Left ventricle myocardium inferior (tissue), 1 donor: ENCODE measurements around the gene HS3ST1. TPM values are rescaled to one million over a fixed set of nuclear protein-coding genes. Genes with fewer than 3 reads are reported as not detected.

ENCODE experiments used
- DNase-seq: peaks from one replicate; pipeline ENCODE4 v3.0.0-alpha.2; 2020
- H3K27ac ChIP-seq: fragments of 200-600 bp; replicated peaks from 2 replicates; pipeline ENCODE4 v1.8.0; 2021
- H3K27me3 ChIP-seq: fragments of 200-600 bp; 2 replicates; pipeline ENCODE4 v1.8.0; 2021; ENCODE audit warnings: low read depth
- H3K36me3 ChIP-seq: fragments of 200-600 bp; 2 replicates; pipeline ENCODE4 v1.8.0; 2021
- H3K4me1 ChIP-seq: fragments of 200-600 bp; 2 replicates; pipeline ENCODE4 v1.8.0; 2021
- H3K4me3 ChIP-seq: fragments of 200-600 bp; 2 replicates; pipeline ENCODE4 v1.8.0; 2021; ENCODE audit warnings: mild to moderate bottlenecking, moderate library complexity
- H3K9me3 ChIP-seq: fragments of 200-600 bp; replicated peaks from 2 replicates; pipeline ENCODE4 v1.8.0; 2021
- CTCF ChIP-seq: fragments of 200-600 bp; IDR thresholded peaks from 2 replicates; pipeline ENCODE4 v1.8.0; 2021; ENCODE audit warnings: antibody characterized with exemption, mild to moderate bottlenecking, borderline replicate concordance
- intact Hi-C: fragments of 100-400 bp; cut with micrococcal nuclease; formaldehyde crosslinking; loops from one replicate; pipeline ENCODE4 v1.11.0; 2022
- total RNA-seq: library from RNA; stranded (reverse); fragmentation: NEBNext Ultra II Directional; extraction: Animal tissue kit (Norgen Biotek cat#: 25700); gene quantifications from one replicate; pipeline ENCODE4 v1.2.1, GENCODE V29; 2021
- donor health status: DM: no; HTN: yes; CAD: no; lungs with severe emphysema.

HS3ST1 gene
- total RNA-seq, 1 donor from 2014 or later: 2.4 TPM

DNA sequence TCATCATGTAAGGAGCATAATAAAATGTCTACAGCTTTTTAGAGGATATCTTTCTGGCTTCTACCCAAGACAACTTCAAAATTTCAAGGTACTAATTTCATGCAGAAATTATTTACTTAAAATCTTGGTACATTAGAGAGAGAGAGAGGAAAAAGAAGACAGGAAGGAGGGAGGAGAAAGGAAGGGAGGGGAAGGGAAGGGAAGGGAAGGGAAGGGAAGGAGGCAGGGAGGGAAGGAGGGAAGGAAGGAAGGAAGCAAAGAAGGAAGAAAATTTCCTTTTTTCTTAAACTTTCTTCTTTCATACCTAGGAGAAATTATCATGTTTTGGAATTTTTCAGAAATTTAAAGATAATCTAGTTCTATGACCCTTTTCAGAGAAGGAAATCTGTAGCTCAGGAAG lies 61.8 kb downstream of the HS3ST1 start:
- intact Hi-C loops: no loop called here
- peaks cover 37% of the 10 kb centered on the region for H3K27me3 ChIP-seq

DNA sequence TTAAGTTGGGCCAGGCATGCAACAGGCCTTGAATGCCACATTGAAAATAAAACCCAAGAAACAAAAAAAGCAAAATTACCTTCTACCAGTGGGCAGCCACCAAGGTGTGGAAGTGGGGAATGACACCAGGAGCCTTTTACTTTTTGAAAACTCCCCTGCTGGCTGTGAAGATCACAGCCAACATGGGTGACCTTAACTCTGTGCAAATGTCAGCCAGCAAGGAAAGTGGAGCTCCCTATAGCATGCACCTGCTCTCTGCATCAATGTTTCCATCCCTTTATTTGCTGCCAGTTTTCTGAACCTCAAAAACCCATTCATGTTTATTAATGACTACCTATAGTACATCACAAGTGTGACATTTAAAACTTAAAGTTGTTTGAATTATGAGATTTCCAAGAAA lies 63.7 kb downstream of the HS3ST1 start:
- Histone ChIP-seq H3K9me3 (no peaks in the 10 kb centered on the region), H3K27ac (no peak overlapping the region), H3K27me3 (peaks cover 37% of the 10 kb centered on the region), H3K4me1 (peaks cover 9% of the 10 kb centered on the region), H3K36me3 (no peaks in the 10 kb centered on the region), H3K4me3 (no peak overlapping the region)
- no peak for TF ChIP-seq CTCF
- intact Hi-C loops: no loop called here
- no peak for DNase-seq

More for the DNA sequence above, 61.8 kb downstream of the HS3ST1 start:
- no peak for DNase-seq
- H3K9me3 ChIP-seq: no peaks in the 10 kb centered on the region
- H3K4me1 ChIP-seq: peaks cover 9% of the 10 kb centered on the region
- H3K27ac ChIP-seq: no peak overlapping the region
- no peak for TF ChIP-seq CTCF
- no peaks in the 10 kb centered on the region for H3K36me3 ChIP-seq
- H3K4me3 ChIP-seq: no peak overlapping the region

DNA sequence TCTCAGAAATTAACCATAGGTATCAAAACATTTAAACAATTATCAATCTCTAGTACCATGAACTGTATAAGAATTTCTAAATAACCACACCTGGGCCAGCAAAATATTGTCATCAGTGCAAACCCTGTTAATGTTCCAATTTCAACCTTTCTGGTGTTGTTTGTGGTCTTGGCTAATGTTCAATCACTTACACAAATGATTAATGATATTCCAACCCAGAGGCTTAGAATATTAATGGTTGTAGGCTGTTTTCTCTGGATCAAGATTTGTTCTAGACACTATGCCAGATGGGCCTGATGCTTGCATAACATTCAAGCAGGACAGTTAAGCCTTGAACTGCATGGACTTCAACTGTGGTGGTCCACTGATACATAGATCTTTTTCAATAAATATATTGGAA lies 69.1 kb downstream of the HS3ST1 start:
- no peak for DNase-seq
- no peak overlapping the region for H3K4me3 ChIP-seq
- no peaks in the 10 kb centered on the region for H3K4me1 ChIP-seq
- H3K27me3 ChIP-seq: peaks cover 5% of the 10 kb centered on the region
- no peak overlapping the region for H3K27ac ChIP-seq
- TF ChIP-seq CTCF: no peak
- intact Hi-C loops: no loop called here
- no peaks in the 10 kb centered on the region for H3K36me3 ChIP-seq
- H3K9me3 ChIP-seq: no peaks in the 10 kb centered on the region

DNA sequence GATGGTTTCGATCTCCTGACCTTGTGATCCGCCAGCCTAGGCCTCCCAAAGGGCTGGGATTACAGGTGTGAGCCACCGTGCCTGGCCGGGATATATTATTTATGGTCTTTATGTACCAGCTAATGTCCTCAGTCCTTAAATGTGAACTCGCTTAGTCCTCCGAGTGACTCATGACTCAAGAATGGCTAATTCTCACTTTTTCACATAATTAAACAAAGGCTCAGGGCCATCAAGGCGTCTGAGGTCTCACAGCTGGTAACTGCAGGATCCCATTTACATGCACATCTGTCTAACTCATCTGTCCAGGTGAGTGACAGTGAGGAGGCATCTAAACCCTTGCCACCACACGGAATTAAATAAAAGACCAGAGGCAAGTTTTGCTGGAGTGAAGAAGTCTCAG lies 73.5 kb downstream of the HS3ST1 start:
- no peaks in the 10 kb centered on the region for H3K4me1 ChIP-seq
- H3K9me3 ChIP-seq: no peaks in the 10 kb centered on the region
- no peak for TF ChIP-seq CTCF
- H3K4me3 ChIP-seq: no peak overlapping the region
- H3K27ac ChIP-seq: no peak overlapping the region
- intact Hi-C loops: no loop called here
- peaks cover 3% of the 10 kb centered on the region for H3K27me3 ChIP-seq
- no peaks in the 10 kb centered on the region for H3K36me3 ChIP-seq
- DNase-seq: no peak

GRCh38 chr4:11354531-11354930 lies 74.2 kb downstream of the HS3ST1 start:
- peaks cover 6% of the 10 kb centered on the region for H3K27me3 ChIP-seq
- no peak overlapping the region for H3K4me3 ChIP-seq
- H3K36me3 ChIP-seq: no peaks in the 10 kb centered on the region
- no peaks in the 10 kb centered on the region for H3K9me3 ChIP-seq
- no peak for DNase-seq
- H3K4me1 ChIP-seq: no peaks in the 10 kb centered on the region
- intact Hi-C loops: no loop called here
- H3K27ac ChIP-seq: no peak overlapping the region
- no peak for TF ChIP-seq CTCF

GRCh38 chr4:11348449-11349088 lies 80.1 kb downstream of the HS3ST1 start:
- no peak overlapping the region for H3K4me3 ChIP-seq
- DNase-seq: no peak
- H3K4me1 ChIP-seq: no peaks in the 10 kb centered on the region
- H3K27me3 ChIP-seq: peaks cover 14% of the 10 kb centered on the region
- TF ChIP-seq CTCF: no peak
- intact Hi-C loops: no loop called here
- H3K9me3 ChIP-seq: no peaks in the 10 kb centered on the region
- no peak overlapping the region for H3K27ac ChIP-seq
- no peaks in the 10 kb centered on the region for H3K36me3 ChIP-seq
